DMS 273 treated with DMSO at 0.1 percent for 48 hours (cell line): ENCODE results near the gene FSTL4.

Experiments used
- DNase-seq: peaks from one replicate; lab custom pipeline; 2025; lab: John Stamatoyannopoulos, UW

Gene FSTL4

DNA sequence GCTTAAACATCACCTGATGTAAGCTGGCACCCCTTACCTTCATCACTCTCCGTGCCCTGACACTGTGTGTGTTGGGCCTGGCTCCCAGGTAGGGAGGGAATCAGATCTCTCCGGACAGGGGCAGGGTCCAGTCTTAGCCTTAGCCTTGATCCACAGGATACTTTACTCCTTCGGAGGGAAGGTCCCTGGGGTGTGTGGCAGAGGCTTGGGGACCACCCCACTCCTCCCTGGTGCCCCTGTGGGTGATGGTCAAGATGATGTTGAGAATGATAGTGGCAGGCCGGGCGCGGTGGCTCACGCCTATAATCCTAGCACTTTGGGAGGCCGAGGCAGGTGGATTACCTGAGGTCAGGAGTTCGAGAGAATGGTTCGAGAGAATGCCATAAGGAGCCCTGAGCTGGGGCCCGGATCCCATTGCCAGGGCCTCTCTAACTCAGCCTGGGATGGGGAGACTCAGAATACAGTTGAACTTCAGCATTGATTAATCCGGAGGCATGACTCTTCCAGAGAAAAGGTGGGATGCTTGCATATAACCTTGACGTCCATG, 291.0 kb downstream of the FSTL4 start:
- DNase-seq, result no peak

DNA sequence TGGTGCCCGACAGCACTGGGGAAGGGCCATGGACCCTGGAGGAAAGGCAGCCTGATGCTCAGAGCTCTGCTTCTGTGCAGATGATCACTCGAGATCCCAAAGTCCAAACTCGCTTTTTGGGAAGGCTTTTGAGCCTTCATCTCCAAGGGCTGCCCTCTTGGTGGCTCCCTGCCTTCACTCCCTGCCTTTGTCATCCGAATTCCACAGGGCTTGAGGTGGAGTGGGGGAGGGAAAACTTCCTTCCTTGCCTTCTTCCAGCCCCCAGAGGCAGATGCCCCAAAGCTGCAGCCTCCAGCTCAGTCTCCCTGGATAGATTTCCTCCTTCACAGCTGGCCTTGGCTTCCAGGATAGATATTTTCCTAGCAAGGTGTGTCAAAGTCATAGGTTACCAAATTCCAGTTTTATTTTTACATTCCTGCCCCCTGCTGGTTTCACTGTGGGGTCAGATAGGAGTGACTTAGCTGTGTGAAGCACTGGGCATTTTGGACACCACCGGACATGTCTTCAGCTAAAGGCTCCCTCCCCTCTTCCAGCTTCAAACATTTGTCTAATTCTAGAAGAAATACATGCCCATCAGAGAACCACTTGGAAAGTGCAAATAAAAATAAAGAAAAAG, 292.3 kb downstream of the FSTL4 start:
- no peak for DNase-seq

DNA sequence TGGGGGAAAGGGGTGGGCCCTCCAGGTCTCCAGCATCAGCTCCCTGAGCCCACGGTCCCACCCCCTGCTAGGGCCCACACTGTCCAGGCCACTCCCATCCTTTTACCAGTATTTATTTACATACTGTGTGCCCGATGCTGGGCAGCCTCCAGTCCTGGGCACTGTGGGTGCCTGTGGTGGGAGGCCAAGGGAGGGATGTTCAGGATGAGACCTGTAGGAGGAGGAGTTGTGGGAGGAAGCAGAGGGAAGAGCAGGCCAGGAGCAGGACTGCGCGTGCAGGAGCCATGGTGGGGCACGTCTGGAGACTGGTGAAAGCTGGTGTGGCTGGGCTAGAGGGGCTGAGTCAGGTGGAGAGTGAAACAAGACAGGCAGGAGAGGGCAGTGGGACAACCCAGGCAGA, 293.1 kb downstream of the FSTL4 start:
- DNase-seq, result no peak

DNA sequence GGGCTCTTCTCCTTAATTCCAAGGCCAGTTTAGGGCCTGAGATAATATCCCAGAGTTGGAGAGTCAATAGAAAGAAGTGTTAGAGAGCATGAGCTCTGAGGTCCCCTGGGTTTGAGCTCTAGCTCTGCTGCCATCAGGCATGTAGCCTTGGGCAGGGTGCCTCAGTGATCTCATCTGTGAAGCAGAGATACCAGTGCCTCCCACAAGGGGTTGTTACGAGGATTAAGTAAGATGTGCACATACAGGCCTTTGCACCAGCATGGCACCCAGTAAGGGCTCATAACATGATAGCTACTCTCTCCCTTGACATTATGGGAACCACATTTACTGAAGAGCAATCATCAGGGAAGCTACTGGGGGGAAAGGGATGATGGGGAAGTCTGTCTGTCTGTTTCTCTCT, 294.8 kb downstream of the FSTL4 start:
- no peak for DNase-seq

DNA sequence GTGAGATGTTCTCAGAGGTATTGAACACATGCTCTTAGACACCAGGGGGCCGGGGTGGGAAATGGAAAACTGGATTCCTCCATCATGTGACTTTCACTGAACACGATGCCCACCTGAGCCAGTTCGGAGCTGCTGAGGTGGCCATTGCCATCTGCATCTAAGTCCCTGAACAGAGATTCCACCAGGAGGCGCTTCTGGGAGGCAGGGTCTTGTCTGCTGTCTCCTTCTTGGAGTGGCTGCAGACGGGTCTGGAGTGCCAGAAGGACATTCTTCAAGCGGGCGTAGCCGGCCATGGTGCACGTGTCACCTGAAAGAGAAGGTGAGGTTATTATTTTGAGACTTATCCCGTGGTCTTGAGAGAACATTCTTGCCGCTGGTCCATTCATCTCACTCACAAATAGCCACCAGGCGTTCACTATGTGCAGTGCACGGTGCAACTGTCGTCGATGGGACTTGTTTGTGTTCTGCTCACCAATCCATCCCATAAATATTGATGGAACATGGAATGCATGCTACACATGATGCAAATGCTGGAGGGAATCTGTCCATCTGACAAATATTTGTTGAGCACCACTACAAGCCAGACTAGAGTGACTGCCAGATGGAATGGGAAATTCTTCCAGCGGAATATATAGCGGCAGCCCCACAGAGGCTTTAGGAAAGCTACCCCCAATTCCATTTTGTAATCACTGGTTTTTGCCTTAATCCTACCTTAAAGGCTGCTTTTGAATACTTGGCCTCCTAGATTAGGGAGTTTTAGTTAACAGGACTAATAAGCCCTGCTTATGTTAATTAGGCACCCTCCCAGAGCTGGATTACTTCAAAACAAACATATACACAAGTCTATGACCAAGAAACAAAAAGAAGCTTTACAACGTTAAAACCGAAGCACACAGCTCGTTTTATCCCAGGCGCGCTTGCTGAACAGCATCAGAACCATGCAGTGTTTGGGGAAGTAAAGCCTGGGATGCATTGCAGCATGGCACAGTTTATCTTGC, 295.7 kb downstream of the FSTL4 start:
- no peak for DNase-seq

DNA sequence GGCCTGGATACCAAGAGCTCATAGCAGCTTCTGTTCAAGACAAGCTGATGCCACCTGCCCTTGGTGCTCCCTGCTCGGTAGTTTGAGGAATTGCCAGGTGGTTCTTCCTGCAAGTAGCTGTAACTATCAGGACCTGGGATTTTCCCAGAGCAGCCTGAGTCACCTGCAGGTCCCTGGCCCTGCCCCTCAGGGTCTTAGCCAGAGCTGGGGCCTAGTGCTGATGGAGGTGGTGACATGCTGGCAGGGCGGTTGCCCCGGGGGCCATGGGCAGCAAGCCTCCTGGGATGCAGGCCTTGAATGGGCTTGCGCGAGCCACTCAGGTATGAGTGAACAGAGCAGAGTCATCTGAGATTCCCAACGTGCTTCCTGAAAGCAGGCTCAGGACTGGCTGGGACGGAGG, 298.3 kb downstream of the FSTL4 start:
- no peak for DNase-seq

DNA sequence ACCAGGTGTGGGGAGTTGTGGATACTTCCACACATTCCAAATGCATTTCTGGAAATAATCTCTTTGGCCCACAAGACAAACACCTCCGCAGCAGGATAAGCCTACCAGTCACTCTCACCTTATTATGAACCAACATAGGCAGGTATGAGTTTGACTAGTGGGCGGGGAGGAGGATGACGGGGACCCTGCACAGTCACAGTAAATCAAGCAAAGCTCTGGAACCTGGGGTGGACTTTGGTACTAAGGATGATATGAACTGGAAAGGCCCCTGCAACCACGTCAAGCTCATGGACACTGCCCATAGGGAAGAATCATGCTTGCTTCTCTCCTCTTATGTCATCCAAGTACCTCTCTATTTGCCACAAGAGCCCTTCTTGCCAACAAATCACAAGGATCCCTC, 301.2 kb downstream of the FSTL4 start:
- no peak for DNase-seq

DNA sequence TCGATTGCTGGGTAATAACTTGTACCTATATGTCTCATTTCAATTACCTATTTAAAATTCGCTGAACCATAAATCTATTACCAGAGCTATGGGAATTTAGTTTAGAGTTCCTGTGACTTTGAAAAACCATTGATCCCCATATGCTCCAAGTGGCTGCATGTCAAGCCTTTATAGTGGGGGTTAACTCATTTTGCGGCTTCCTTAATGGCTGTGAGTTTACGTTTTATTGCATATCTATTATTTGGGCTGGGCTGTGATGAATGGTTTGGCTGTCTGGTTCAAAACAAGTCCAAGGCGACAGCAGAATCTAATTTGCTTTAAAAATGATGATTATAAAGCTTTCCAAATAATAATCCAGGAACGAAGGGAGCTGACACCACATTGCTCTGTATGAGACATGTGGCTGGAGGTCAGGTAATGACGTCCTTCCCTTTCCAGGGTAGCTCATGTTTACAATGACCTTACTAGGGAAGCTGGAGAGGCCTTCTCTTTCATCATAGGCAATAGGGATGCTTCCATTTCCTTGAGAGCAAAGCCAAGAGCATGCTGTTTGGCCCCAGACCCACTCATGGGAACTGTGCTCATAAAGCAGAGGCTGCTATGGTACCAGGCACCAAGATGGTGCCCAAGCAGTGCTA, 302.2 kb downstream of the FSTL4 start:
- no peak for DNase-seq

DNA sequence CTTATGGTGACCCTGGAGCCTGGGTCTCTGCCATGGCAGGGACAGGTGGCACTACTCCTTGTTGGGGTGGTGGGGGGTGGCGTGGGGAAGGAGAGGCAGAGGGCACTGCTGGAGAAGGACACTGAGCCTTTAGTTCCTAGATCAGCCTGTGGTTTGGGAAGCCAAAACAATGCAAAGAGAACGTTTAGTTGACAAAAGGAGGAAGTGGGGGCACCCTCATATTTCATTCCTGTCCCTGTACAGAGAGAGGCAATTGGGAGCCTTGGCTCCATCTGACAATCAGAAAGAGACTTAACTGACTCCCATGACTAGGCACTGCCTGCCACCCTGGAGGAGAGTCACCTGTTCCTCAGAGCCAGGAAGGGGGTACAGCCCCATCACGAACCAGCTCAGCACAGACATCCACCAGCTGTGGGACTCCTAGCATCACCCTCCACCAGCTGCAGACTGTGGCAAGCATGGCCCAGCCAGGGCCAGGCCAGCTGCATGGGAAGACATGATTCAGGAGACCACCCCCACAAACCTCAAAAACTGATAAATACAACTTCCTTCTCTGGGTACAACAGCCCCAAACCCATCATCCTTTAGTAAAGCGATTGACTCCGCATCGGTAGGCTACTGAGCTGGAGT, 303.1 kb downstream of the FSTL4 start:
- no peak for DNase-seq

DNA sequence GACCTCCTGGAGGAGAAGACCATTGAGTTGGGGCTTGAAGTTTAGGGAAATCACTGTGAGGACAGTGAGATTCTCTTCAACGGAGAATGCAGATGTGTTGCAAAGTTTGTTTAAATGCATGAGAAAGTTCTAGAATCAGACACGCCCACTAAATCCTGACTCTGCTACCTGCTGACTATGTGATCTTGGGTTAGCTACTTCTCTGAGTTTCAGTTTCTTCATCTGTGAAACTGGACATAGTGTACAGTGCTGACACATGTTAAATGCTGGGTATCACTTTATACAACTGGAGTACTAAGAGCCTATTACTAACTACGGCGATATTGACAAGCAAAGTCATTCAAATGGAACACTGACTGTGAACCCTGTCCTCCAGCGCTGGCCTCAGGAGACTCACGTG, 305.1 kb downstream of the FSTL4 start:
- no peak for DNase-seq

DNA sequence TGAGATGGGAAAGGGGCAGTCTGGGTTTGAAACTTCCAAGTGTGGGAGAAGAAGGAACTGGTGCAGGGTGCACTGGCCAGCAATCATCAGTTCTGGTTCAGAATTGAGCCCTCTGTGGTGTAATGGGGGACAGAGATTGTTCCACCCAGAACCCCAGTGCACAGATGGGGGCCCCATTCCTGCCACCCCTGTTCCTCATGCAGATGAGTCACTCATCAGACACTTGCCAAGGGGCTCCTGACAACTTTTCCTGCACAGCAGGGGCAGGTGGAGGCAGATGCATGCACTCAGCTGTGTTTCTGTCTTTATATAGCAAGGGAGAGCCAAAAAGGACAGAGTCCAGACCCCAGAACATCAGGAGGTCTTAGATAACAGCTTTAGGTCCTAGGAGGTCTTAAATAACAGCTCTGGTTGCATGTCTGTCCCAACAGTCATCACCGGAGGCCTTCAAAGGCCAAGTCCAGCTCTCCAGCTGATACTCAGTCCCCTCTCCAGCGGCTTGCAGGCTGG, 307.6 kb downstream of the FSTL4 start:
- DNase-seq, result no peak

DNA sequence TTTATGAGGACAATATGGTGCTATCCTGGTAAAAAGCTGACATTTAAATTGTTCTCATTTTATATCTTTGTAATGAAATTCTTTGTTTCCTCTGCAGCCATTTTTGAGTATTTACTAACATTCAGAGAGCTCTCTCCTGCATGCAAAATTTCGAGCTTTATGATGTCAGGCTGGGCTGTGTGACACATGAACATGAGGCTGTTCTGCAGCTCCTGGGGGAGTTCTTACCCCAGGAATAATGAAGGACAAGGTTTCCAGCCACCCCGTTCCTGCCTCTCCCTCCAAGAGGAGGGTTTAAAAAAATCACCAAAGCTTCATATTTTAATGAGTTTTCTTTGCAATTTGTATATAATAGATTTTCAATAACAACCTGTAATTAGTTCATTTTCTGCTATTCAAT, 308.2 kb downstream of the FSTL4 start:
- DNase-seq, result no peak

DNA sequence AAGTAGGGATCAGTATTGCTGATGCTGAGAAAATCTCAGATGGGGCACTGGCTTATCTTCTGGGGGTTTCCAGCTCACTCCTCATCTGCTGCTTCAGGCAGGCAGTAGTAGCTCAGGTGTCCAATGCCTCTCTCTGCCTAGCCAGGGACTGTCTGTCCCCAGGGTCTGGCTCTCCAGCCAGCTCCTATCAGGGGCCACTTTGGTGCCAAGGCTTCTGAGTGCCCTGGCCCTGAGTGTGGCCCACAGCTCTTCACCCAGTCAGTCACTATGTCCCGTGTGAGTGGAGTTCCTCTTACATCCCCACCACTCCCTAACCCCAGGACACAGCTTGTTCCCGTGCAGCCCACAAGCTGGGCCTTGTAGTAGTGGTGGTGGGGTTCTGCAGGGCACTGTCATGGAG, 309.0 kb downstream of the FSTL4 start:
- no peak for DNase-seq

DNA sequence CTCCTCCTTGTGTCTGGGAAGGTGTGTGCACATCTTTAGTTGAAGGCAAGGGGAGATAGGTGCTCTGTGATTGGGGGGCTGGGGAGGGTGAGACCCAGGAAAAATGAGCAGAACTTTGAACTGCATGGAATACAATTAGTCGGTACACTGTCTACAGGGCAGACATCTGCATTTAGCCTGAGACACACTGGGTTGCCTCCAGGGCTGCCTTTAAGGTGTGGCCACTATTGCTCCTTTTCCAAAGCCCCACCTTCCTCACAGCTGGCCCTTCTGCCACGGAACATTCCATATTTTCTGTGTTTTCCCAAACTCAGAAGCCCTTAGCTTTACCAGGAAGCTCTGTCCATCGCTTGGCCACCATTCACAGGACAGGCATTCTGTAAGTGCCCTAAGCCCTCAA, 312.6 kb downstream of the FSTL4 start:
- no peak for DNase-seq

DNA sequence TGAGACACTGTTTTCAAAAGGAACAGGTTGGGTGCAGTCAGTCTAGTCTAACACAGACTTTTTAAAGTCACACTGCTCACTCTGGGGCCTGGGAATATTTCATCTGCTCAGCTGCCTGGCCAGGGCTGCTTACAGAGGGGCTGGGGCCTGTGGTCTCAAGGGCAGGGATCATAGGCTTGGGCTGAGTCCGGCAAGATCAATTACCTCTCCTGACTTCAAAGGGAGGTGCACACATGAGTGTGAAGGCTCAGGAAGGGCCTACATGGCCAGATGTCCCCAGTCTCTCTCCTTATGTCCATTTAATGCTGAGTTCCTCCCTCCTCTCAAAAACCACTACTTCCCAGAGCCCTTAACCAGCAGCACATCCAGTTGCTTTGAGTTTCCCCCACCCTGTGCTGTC, 313.3 kb downstream of the FSTL4 start:
- no peak for DNase-seq

DNA sequence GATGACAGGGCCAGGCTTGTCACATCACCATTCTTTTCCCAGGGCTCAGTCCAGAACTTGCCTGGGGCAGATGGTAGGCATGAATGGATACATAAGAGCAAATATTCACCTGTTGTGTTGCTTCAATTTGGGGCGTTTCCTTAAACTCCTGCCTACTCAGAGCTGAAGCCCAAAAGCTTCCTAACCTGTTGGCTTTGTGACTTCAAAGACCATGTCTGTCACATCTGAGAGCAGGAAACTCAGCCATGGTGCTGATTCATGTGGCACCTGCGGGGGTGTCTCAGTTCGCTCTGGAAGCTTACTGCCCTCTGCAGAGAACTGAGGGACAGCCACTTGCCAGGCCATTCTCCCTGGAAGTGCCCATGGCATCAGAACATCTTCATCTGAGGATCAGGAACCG, 313.9 kb downstream of the FSTL4 start:
- DNase-seq, result no peak

DNA sequence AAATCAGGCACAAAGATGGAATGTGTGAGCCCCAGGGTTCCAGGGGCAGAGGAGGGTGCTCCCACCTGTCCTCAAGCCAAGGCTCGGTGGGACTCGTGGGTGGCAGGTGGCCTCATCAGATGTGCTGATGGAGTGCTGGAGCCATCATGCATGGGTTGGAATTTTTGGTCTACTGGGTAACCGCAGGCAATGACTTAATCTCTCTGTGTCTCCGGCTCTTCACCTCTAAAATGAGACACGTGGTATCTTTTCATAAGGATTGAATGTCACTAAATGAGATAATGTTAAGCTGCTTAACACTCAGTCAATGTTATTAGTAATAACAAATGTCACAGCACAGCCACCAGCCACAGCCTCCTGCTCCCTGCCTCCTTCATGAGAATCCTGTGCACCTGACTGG, 315.0 kb downstream of the FSTL4 start:
- no peak for DNase-seq

DNA sequence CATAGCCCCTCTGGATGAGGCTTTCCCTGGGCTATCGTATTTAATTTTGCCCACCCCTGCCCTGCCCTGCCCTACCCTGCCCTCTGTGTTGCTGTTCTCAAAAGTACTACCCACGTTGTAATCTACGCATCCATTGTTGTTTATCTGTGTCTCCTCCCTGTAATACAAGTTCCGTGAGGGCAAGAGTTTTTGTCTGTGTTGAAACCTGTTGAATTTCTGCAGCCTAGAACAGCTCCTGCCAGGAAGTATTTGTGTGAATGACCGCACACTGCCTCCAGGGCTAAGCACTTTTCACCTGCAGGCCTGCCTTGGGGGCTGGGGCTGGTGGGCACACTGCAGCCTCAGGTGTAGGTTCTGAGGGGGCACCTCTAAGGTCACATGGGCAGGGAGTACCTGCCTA, 315.7 kb downstream of the FSTL4 start:
- DNase-seq, result no peak

DNA sequence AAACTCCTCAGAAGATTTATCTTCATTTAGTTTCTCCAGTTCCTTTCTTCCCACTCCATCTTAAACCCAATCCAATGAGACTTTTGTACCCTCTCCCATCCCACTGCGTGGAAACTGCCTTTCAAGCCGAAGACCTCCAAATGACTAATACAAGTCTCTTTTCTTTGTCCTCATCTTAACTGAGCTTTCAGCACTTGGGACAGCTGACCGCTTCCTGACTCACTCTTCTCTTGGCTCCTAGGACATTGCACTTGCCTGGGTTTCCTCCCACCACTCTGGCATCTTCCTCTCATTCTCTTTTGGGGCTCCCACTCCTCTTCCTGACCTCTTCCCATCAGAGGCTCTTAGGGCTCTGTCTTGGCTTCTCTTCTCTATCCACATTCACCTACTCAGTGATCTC, 316.8 kb downstream of the FSTL4 start:
- DNase-seq, result no peak

DNA sequence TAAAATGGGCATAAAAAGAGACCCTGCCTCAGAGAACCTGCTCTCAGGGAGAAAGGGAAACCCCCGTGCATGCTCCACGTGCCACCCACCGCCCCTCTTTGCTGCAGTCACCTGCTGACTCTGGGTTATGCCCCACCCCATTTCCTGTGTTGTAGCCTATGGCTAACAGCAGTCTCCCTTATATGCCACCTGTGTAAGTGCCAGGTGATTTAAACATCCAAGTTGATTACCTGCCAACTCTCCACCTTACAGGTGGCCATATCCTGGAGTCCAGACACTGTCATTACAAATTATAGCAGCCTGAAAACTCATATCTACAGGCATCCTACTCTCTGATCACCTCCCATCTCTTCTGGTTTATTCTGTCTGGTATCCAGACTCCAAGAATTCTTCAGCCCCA, 318.0 kb downstream of the FSTL4 start:
- no peak for DNase-seq

DNA sequence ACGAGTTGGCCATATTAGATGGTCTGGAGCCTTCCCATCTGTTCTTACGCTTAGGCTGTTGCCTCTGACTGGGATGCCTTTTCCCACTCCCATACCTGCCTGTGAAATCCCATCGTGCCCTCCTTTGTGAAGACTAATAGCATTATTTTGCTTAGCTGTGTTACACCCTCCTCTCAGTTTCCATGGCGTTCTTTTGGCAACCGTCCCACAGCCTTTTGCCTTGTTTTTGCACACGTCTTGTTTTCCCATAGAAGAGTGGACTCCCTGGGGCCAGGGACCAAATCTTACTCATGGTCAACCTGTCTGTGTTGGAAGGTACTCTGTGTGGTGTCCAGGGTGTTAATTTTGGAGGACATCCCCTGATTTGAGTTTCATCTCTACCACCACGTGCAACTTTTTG, 318.4 kb downstream of the FSTL4 start:
- no peak for DNase-seq

DNA sequence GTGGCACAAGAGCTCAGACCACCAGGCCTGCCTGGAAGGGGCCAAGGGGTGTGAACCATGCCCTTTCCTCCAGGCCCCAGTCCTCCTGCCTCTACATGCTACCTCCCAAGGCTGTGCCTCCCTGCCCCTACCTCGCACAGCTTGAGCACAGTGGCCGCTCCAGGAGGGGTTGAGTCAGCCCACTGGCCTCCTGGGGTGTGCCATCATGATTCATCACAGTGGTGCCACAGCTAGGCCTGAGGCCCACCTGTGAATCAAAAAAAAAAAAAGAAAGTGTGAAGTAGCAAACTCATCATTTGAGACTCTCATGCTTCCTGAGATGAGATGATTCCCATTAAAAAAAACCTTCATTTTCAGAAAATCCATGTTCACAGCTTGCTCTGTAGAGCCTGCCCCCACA, 320.0 kb downstream of the FSTL4 start:
- no peak for DNase-seq
